T-helper 17 cell (primary cell): ENCODE results near the gene LRCH2. TPM values are rescaled to one million over a fixed set of nuclear protein-coding genes. Genes with fewer than 3 reads are reported as not detected.

Experiments used
- ATAC-seq: fragments of 150-1000 bp; cut with Tn5 transposase; 2 replicates; pipeline ENCODE4 v1.10.0; 2021; ENCODE audit warnings: mild to moderate bottlenecking, moderate library complexity
- DNase-seq, 3 donors: peaks; one replicate each; pipeline versions ENCODE4 v3.0.0 to v3.0.0-alpha.2; 2020 to 2021
- H3K9me3 ChIP-seq: one replicate; pipeline ENCODE4 v1.7.0; 2013; ENCODE audit warnings: low read length, mild to moderate bottlenecking; ENCODE audit not compliant: control insufficient read depth, poor library complexity, severe bottlenecking
- H3K27ac Mint-ChIP-seq: one replicate; pipeline ENCODE4 v1.8.0; 2022; ENCODE audit warnings: mild to moderate bottlenecking, moderate library complexity, mixed read lengths
- H3K27me3 Mint-ChIP-seq: one replicate; pipeline ENCODE4 v1.8.0; 2022; ENCODE audit warnings: mixed read lengths
- H3K36me3 Mint-ChIP-seq: one replicate; pipeline ENCODE4 v1.8.0; 2022; ENCODE audit warnings: low read depth, mixed read lengths
- H3K4me1 Mint-ChIP-seq: one replicate; pipeline ENCODE4 v1.8.0; 2022; ENCODE audit warnings: mild to moderate bottlenecking, mixed read lengths
- H3K4me3 Mint-ChIP-seq: one replicate; pipeline ENCODE4 v1.8.0; 2022; ENCODE audit warnings: mild to moderate bottlenecking, moderate library complexity, mixed read lengths
- total RNA-seq, 4 donors: library from RNA in 2 of 4; stranded (reverse) in 2 of 4; gene quantifications; one replicate each; pipeline ENCODE4 v1.2.3 and lab custom pipeline; 2022 to 2026

The LRCH2 gene
- total RNA-seq, 2 donors from 2014 or later = not detected

- Mint-ChIP-seq H3K36me3 (no peaks in the 10 kb centered on the region), H3K4me1 (no peaks in the 10 kb centered on the region), H3K27ac (no peak overlapping the region), H3K27me3 (no peaks in the 10 kb centered on the region), H3K4me3 (no peak overlapping the region)
- no peak for DNase-seq
- no peaks in the 10 kb centered on the region for H3K9me3 ChIP-seq
- no peak for ATAC-seq
These were observed 144.5 kb downstream of the LRCH2 start for GRCh38 chrX:115089419-115089818.

GRCh38 chrX:115068896-115069295, 165.0 kb downstream of the LRCH2 start:
- H3K4me3 Mint-ChIP-seq = no peak overlapping the region
- ATAC-seq (no peak), DNase-seq (peak in 1 of 3 donors; percentile 7)
- no peaks in the 10 kb centered on the region for H3K36me3 Mint-ChIP-seq
- H3K9me3 ChIP-seq = no peaks in the 10 kb centered on the region
- H3K27me3 Mint-ChIP-seq = no peaks in the 10 kb centered on the region
- H3K4me1 Mint-ChIP-seq = no peaks in the 10 kb centered on the region
- H3K27ac Mint-ChIP-seq = no peak overlapping the region

- Mint-ChIP-seq H3K27me3 (no peaks in the 10 kb centered on the region), H3K27ac (no peak overlapping the region), H3K4me1 (no peaks in the 10 kb centered on the region), H3K36me3 (no peaks in the 10 kb centered on the region), H3K4me3 (no peak overlapping the region)
- no peak for DNase-seq
- no peaks in the 10 kb centered on the region for H3K9me3 ChIP-seq
- ATAC-seq = no peak
These were observed 166.1 kb downstream of the LRCH2 start for GRCh38 chrX:115067812-115068211.

GRCh38 chrX:115065304-115065703, 168.6 kb downstream of the LRCH2 start:
- H3K4me3 Mint-ChIP-seq = no peak overlapping the region
- H3K27me3 Mint-ChIP-seq = no peaks in the 10 kb centered on the region
- DNase-seq (no peak), ATAC-seq (no peak)
- H3K9me3 ChIP-seq = no peaks in the 10 kb centered on the region
- H3K27ac Mint-ChIP-seq = no peak overlapping the region
- no peaks in the 10 kb centered on the region for H3K4me1 Mint-ChIP-seq
- H3K36me3 Mint-ChIP-seq = no peaks in the 10 kb centered on the region

Other genes with a start within 250 kb of the LRCH2 start
- gene IL13RA2, start 216.5 kb downstream of the LRCH2 start, total RNA-seq = not detected
- gene RBMXL3, start 44.7 kb downstream of the LRCH2 start, total RNA-seq = not detected
- gene LUZP4, start 55.6 kb upstream of the LRCH2 start, total RNA-seq = not detected